Thymus (tissue), 11 donors: ENCODE results near the gene TXNRD2. TPM values are rescaled to one million over a fixed set of nuclear protein-coding genes. Genes with fewer than 3 reads are reported as not detected.
"Not testable (repeated sequence)": the region's sequence is repeated elsewhere in the genome, so short reads cannot be mapped to it uniquely, and the experiment has no call there.

Source experiments
- DNase-seq, 9 donors: peaks; one replicate each; pipeline ENCODE4 v3.0.0-alpha.2; 2013; ENCODE audit warnings: low spot score in 9 of 9, low read depth in 6 of 9, missing footprints in 1 of 9
- H3K27ac ChIP-seq, 2 donors: one replicate each; pipeline ENCODE4 v1.5.1; 2013; ENCODE audit warnings: control low read depth in 1 of 2, low read depth in 1 of 2, low read length in 1 of 2, mild to moderate bottlenecking in 1 of 2, moderate library complexity in 1 of 2
- H3K27me3 ChIP-seq, 2 donors: one replicate each; pipeline ENCODE4 v1.5.1; 2013; ENCODE audit warnings: low read length in 1 of 2; ENCODE audit not compliant: control insufficient read depth in 2 of 2, insufficient read depth in 1 of 2
- H3K36me3 ChIP-seq, 2 donors: one replicate each; pipeline ENCODE4 v1.5.1; 2013; ENCODE audit warnings: low read length in 1 of 2, mild to moderate bottlenecking in 1 of 2, moderate library complexity in 1 of 2; ENCODE audit not compliant: control insufficient read depth in 2 of 2, insufficient read depth in 2 of 2
- H3K4me1 ChIP-seq, 2 donors: one replicate each; pipeline ENCODE4 v1.5.1; 2013; ENCODE audit warnings: low read length in 2 of 2; ENCODE audit not compliant: control insufficient read depth in 2 of 2, insufficient read depth in 2 of 2
- H3K4me3 ChIP-seq, 2 donors: one replicate each; pipeline ENCODE4 v1.5.1; 2013; ENCODE audit warnings: low read length in 2 of 2, control low read depth in 1 of 2, mild to moderate bottlenecking in 1 of 2
- H3K9me3 ChIP-seq, 2 donors: one replicate each; pipeline ENCODE4 v1.5.1; 2013; ENCODE audit warnings: low read length in 1 of 2, mild to moderate bottlenecking in 1 of 2; ENCODE audit not compliant: control insufficient read depth in 2 of 2, insufficient read depth in 1 of 2
- WGBS: extraction: QIAGEN DNeasy Blood & Tissue Kit; methylation state at CpG from one replicate; pipeline ENCODE4 v1.1.7; 2013; 5-methylcytosine and 5-hydroxymethylcytosine counted together
- polyA plus RNA-seq: library from polyadenylated mRNA; stranded (reverse); fragments of 200-250 nt; gene quantifications from one replicate; pipeline ENCODE4 v1.2.3, GENCODE V29; 2013
- total RNA-seq: library from RNA; stranded (reverse); fragments of 120-200 nt; gene quantifications from one replicate; pipeline ENCODE4 v1.2.4, GENCODE V29; 2013
- donor health status: healthy.

TXNRD2 gene
- total and polyA plus RNA-seq, 2 donors, result 10.1 to 24.2 TPM

GRCh38 chr22:19889951-19890350, 51.7 kb downstream of the TXNRD2 start:
- no peak overlapping the region for H3K4me3 ChIP-seq
- no peaks in the 10 kb centered on the region for H3K27me3 ChIP-seq
- peaks cover 77 to 100% of the 10 kb centered on the region in 2 donors for H3K4me1 ChIP-seq
- H3K27ac ChIP-seq, result peak overlapping the region; percentile 100
- WGBS, result 91% methylated on average over 9 of the region's 9 CpGs
- DNase-seq, result peak in 1 of 9 donors; percentile 44
- H3K36me3 ChIP-seq, result peaks cover 0 to 3% of the 10 kb centered on the region in 2 donors
- H3K9me3 ChIP-seq, result peaks cover 0 to 5% of the 10 kb centered on the region in 2 donors

- H3K27me3 ChIP-seq, result no peaks in the 10 kb centered on the region
- no peaks in the 10 kb centered on the region for H3K36me3 ChIP-seq
- WGBS, result 96% methylated on average over 17 of the region's 17 CpGs
- peaks cover 0 to 5% of the 10 kb centered on the region in 2 donors for H3K9me3 ChIP-seq
- peaks cover 69 to 95% of the 10 kb centered on the region in 2 donors for H3K4me1 ChIP-seq
- no peak for DNase-seq
- no peak overlapping the region for H3K4me3 ChIP-seq
- no peak overlapping the region for H3K27ac ChIP-seq
These were observed 53.4 kb downstream of the TXNRD2 start for GRCh38 chr22:19888131-19888746.

GRCh38 chr22:19887256-19887985, 54.2 kb downstream of the TXNRD2 start:
- Histone ChIP-seq H3K36me3 (no peaks in the 10 kb centered on the region), H3K4me1 (peaks cover 62 to 91% of the 10 kb centered on the region in 2 donors), H3K4me3 (no peak overlapping the region), H3K27ac (peak overlapping the region; percentile 55 to 91), H3K27me3 (no peaks in the 10 kb centered on the region), H3K9me3 (peaks cover 0 to 5% of the 10 kb centered on the region in 2 donors)
- WGBS, result 89% methylated on average over 16 of the region's 16 CpGs
- no peak for DNase-seq

GRCh38 chr22:19886605-19887255, 54.9 kb downstream of the TXNRD2 start:
- no peaks in the 10 kb centered on the region for H3K27me3 ChIP-seq
- H3K4me1 ChIP-seq, result peaks cover 57 to 87% of the 10 kb centered on the region in 2 donors
- H3K36me3 ChIP-seq, result no peaks in the 10 kb centered on the region
- 46% methylated on average over 12 of the region's 12 CpGs for WGBS
- peaks cover 0 to 5% of the 10 kb centered on the region in 2 donors for H3K9me3 ChIP-seq
- no peak overlapping the region for H3K4me3 ChIP-seq
- peak overlapping the region; percentile 83 to 91 for H3K27ac ChIP-seq
- DNase-seq, result peak in 1 of 9 donors; percentile 75

GRCh38 chr22:19885841-19886592, 55.6 kb downstream of the TXNRD2 start:
- H3K4me3 ChIP-seq, result no peak overlapping the region
- DNase-seq, result no peak
- peaks cover 0 to 5% of the 10 kb centered on the region in 2 donors for H3K9me3 ChIP-seq
- H3K27ac ChIP-seq, result peak overlapping the region; percentile 83 to 91
- 89% methylated on average over 15 of the region's 15 CpGs for WGBS
- H3K36me3 ChIP-seq, result no peaks in the 10 kb centered on the region
- peaks cover 52 to 81% of the 10 kb centered on the region in 2 donors for H3K4me1 ChIP-seq
- no peaks in the 10 kb centered on the region for H3K27me3 ChIP-seq

- peak in 1 of 9 donors; percentile 47 for DNase-seq
- no peaks in the 10 kb centered on the region for H3K27me3 ChIP-seq
- peaks cover 0 to 5% of the 10 kb centered on the region in 2 donors for H3K9me3 ChIP-seq
- 74% methylated on average over 26 of the region's 26 CpGs for WGBS
- H3K4me3 ChIP-seq, result no peak overlapping the region
- peaks cover 43 to 77% of the 10 kb centered on the region in 2 donors for H3K4me1 ChIP-seq
- peak overlapping the region in 1 of 2 donors; percentile 52 for H3K27ac ChIP-seq
- H3K36me3 ChIP-seq, result no peaks in the 10 kb centered on the region
These were observed 56.5 kb downstream of the TXNRD2 start for GRCh38 chr22:19884954-19885751.

GRCh38 chr22:19884161-19884953, 57.3 kb downstream of the TXNRD2 start:
- WGBS, result 90% methylated on average over 15 of the region's 15 CpGs
- Histone ChIP-seq H3K4me1 (peaks cover 35 to 76% of the 10 kb centered on the region in 2 donors), H3K4me3 (no peak overlapping the region), H3K36me3 (no peaks in the 10 kb centered on the region), H3K27ac (peak overlapping the region in 1 of 2 donors; percentile 52), H3K9me3 (peaks cover 0 to 5% of the 10 kb centered on the region in 2 donors), H3K27me3 (no peaks in the 10 kb centered on the region)
- peak in 1 of 9 donors; percentile 35 for DNase-seq

- DNase-seq, H3K4me3 ChIP-seq, H3K36me3 ChIP-seq, H3K9me3 ChIP-seq, H3K27ac ChIP-seq, H3K27me3 ChIP-seq: not testable (repeated sequence)
- WGBS, result 96% methylated on average over 8 of the region's 8 CpGs
- H3K4me1 ChIP-seq, result peaks cover 29 to 67% of the 10 kb centered on the region in 2 donors
These were observed 58.2 kb downstream of the TXNRD2 start for GRCh38 chr22:19883446-19883845.
